T-helper 17 cell (primary cell): Measurements from ENCODE around the gene MBL2. TPM values are rescaled to one million over a fixed set of nuclear protein-coding genes. Genes with fewer than 3 reads are reported as not detected.

Source experiments
- ATAC-seq: fragments of 150-1000 bp; cut with Tn5 transposase; 2 replicates; pipeline ENCODE4 v1.10.0; 2021; ENCODE audit warnings: mild to moderate bottlenecking, moderate library complexity
- DNase-seq, 3 donors: peaks; one replicate each; pipeline versions ENCODE4 v3.0.0 to v3.0.0-alpha.2; 2020 to 2021
- H3K9me3 ChIP-seq: one replicate; pipeline ENCODE4 v1.7.0; 2013; ENCODE audit warnings: low read length, mild to moderate bottlenecking; ENCODE audit not compliant: control insufficient read depth, poor library complexity, severe bottlenecking
- H3K27ac Mint-ChIP-seq: one replicate; pipeline ENCODE4 v1.8.0; 2022; ENCODE audit warnings: mild to moderate bottlenecking, moderate library complexity, mixed read lengths
- H3K27me3 Mint-ChIP-seq: one replicate; pipeline ENCODE4 v1.8.0; 2022; ENCODE audit warnings: mixed read lengths
- H3K36me3 Mint-ChIP-seq: one replicate; pipeline ENCODE4 v1.8.0; 2022; ENCODE audit warnings: low read depth, mixed read lengths
- H3K4me1 Mint-ChIP-seq: one replicate; pipeline ENCODE4 v1.8.0; 2022; ENCODE audit warnings: mild to moderate bottlenecking, mixed read lengths
- H3K4me3 Mint-ChIP-seq: one replicate; pipeline ENCODE4 v1.8.0; 2022; ENCODE audit warnings: mild to moderate bottlenecking, moderate library complexity, mixed read lengths
- total RNA-seq, 4 donors: library from RNA in 2 of 4; stranded (reverse) in 2 of 4; gene quantifications; one replicate each; pipeline ENCODE4 v1.2.3 and lab custom pipeline; 2022 to 2026

MBL2 gene
- total RNA-seq, 2 donors from 2014 or later = not detected

DNA sequence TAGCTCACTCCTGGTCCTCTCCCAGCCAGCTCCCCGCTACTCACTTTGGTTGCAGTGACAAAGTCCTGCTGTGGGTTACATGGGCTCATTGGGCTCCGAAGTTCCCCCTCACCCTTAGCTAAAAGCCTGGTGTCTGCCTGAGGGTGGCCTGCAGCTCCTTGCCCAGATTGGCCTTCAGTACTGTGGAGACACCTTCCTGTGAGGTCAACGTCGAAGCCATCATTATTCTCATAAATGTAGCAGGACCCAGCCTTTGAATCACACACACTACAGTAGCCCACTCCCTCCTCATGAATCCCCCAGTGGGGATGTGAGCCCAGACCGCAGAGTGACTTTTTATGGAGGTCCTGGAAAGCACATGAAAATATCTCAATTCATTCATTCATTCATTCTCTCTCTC is 10.5 kb downstream of the MBL2 start:
- H3K27me3 Mint-ChIP-seq = no peaks in the 10 kb centered on the region
- H3K4me3 Mint-ChIP-seq = no peak overlapping the region
- H3K9me3 ChIP-seq = no peaks in the 10 kb centered on the region
- ATAC-seq (no peak), DNase-seq (no peak)
- no peaks in the 10 kb centered on the region for H3K4me1 Mint-ChIP-seq
- no peak overlapping the region for H3K27ac Mint-ChIP-seq
- no peaks in the 10 kb centered on the region for H3K36me3 Mint-ChIP-seq

DNA sequence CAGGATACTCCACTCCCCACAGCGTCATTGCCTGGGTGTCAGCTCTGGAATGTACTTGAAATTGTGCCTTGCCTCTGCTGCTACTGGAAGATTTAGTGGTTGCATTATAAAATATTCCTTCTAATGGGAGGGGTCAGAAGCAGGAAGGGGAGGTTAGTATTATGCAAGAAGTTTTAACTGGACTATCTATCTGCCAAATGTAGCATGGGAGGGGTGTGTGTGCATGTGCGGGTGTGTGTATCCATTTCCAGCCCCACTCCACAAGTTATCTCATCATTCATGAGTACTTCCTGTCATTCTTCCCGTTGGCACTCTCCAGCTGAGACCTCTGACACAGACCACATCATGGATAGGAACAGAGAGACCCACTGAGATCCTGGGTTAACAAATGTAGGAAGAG is 13.4 kb downstream of the MBL2 start:
- H3K9me3 ChIP-seq = no peaks in the 10 kb centered on the region
- DNase-seq (no peak), ATAC-seq (no peak)
- Mint-ChIP-seq H3K27ac (no peak overlapping the region), H3K36me3 (no peaks in the 10 kb centered on the region), H3K27me3 (no peaks in the 10 kb centered on the region), H3K4me1 (no peaks in the 10 kb centered on the region), H3K4me3 (no peak overlapping the region)

GRCh38 chr10:52758406-52758805 is 14.2 kb downstream of the MBL2 start:
- no peak for ATAC-seq
- H3K27ac Mint-ChIP-seq = no peak overlapping the region
- H3K27me3 Mint-ChIP-seq = no peaks in the 10 kb centered on the region
- H3K9me3 ChIP-seq = no peaks in the 10 kb centered on the region
- no peak overlapping the region for H3K4me3 Mint-ChIP-seq
- no peaks in the 10 kb centered on the region for H3K36me3 Mint-ChIP-seq
- no peaks in the 10 kb centered on the region for H3K4me1 Mint-ChIP-seq
- DNase-seq = no peak

GRCh38 chr10:52757773-52758172 is 14.8 kb downstream of the MBL2 start:
- Mint-ChIP-seq H3K27me3 (no peaks in the 10 kb centered on the region), H3K36me3 (no peaks in the 10 kb centered on the region), H3K4me1 (no peaks in the 10 kb centered on the region), H3K27ac (no peak overlapping the region), H3K4me3 (no peak overlapping the region)
- ATAC-seq (no peak), DNase-seq (no peak)
- H3K9me3 ChIP-seq = no peaks in the 10 kb centered on the region

- DNase-seq (no peak), ATAC-seq (no peak)
- no peak overlapping the region for H3K27ac Mint-ChIP-seq
- no peak overlapping the region for H3K4me3 Mint-ChIP-seq
- no peaks in the 10 kb centered on the region for H3K36me3 Mint-ChIP-seq
- no peaks in the 10 kb centered on the region for H3K27me3 Mint-ChIP-seq
- no peaks in the 10 kb centered on the region for H3K9me3 ChIP-seq
- no peaks in the 10 kb centered on the region for H3K4me1 Mint-ChIP-seq
These were observed 15.6 kb downstream of the MBL2 start for GRCh38 chr10:52756966-52757365.

GRCh38 chr10:52756295-52756694 is 16.3 kb downstream of the MBL2 start:
- H3K27ac Mint-ChIP-seq = no peak overlapping the region
- no peak overlapping the region for H3K4me3 Mint-ChIP-seq
- H3K9me3 ChIP-seq = no peaks in the 10 kb centered on the region
- no peaks in the 10 kb centered on the region for H3K36me3 Mint-ChIP-seq
- H3K4me1 Mint-ChIP-seq = no peaks in the 10 kb centered on the region
- H3K27me3 Mint-ChIP-seq = no peaks in the 10 kb centered on the region
- no peak for DNase-seq
- no peak for ATAC-seq

DNA sequence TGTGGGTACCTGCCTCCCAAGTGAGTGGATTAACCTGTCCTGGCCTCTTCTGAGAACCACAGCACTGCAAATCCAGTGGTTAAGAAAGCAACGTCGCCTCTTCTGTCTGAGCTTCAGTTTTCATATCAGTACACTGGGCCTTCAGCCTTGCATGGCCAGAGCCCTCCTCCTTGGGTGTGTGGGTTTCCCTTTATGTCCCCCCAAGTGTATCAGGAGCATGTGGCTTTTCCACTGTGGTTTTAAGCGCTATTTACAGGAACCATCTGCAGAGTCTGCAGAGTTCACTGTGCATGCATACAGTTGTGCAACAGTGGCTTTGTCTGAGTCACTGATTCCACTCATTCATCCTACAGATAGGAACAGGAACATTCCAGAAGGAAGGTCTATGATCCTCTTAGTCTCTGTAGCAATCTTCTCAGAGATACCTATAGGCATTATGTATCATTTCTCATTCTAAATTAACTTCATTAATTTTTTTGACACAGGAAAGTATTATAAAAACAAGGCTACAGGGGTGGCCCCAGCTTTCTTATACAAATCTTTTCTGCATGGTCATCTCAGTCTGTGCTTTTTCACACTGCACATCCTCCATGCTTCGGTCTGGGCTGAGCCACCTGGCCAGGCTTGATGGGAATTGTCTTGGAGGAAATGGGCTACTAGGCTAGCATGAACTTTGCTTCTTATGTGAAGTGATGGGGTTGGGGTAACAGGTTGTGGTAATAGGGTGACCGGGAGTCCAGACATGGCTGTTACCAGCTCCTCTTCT is 17.1 kb downstream of the MBL2 start:
- H3K9me3 ChIP-seq = no peaks in the 10 kb centered on the region
- no peaks in the 10 kb centered on the region for H3K4me1 Mint-ChIP-seq
- ATAC-seq (no peak), DNase-seq (no peak)
- H3K27ac Mint-ChIP-seq = no peak overlapping the region
- no peaks in the 10 kb centered on the region for H3K27me3 Mint-ChIP-seq
- no peaks in the 10 kb centered on the region for H3K36me3 Mint-ChIP-seq
- no peak overlapping the region for H3K4me3 Mint-ChIP-seq

GRCh38 chr10:52752801-52753445 is 19.7 kb downstream of the MBL2 start:
- Mint-ChIP-seq H3K36me3 (no peaks in the 10 kb centered on the region), H3K27ac (no peak overlapping the region), H3K4me1 (no peaks in the 10 kb centered on the region), H3K27me3 (no peaks in the 10 kb centered on the region), H3K4me3 (no peak overlapping the region)
- ATAC-seq (no peak), DNase-seq (no peak)
- no peaks in the 10 kb centered on the region for H3K9me3 ChIP-seq

- H3K9me3 ChIP-seq = no peaks in the 10 kb centered on the region
- no peaks in the 10 kb centered on the region for H3K4me1 Mint-ChIP-seq
- no peaks in the 10 kb centered on the region for H3K27me3 Mint-ChIP-seq
- H3K27ac Mint-ChIP-seq = no peak overlapping the region
- DNase-seq (no peak), ATAC-seq (no peak)
- no peak overlapping the region for H3K4me3 Mint-ChIP-seq
- H3K36me3 Mint-ChIP-seq = no peaks in the 10 kb centered on the region
These were observed 20.3 kb downstream of the MBL2 start for GRCh38 chr10:52752261-52752660.

DNA sequence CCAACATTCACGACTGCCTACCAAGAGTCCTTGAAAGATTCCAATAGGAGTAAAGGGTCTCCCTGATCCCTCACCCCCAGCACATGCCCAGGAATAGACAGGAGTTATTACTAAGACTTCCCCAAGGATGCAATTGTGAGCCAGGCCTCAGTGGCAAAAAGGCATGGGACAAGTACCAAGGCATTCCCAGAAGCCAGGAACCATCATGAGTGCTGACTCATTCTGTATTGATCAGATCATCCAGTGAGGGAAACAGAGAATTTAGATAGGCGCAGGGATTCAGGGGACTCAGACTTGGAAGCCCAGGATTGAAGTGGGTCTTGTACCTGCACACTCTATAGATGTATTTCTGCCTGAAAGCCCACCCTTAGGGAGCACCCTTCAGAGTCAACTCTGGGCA is 21.2 kb downstream of the MBL2 start:
- Mint-ChIP-seq H3K27ac (no peak overlapping the region), H3K4me3 (no peak overlapping the region), H3K4me1 (no peaks in the 10 kb centered on the region), H3K27me3 (no peaks in the 10 kb centered on the region), H3K36me3 (no peaks in the 10 kb centered on the region)
- no peak for DNase-seq
- no peaks in the 10 kb centered on the region for H3K9me3 ChIP-seq
- ATAC-seq = no peak

GRCh38 chr10:52750629-52751028 is 22.0 kb downstream of the MBL2 start:
- no peaks in the 10 kb centered on the region for H3K36me3 Mint-ChIP-seq
- DNase-seq (no peak), ATAC-seq (no peak)
- H3K4me1 Mint-ChIP-seq = no peaks in the 10 kb centered on the region
- no peaks in the 10 kb centered on the region for H3K27me3 Mint-ChIP-seq
- H3K4me3 Mint-ChIP-seq = no peak overlapping the region
- H3K27ac Mint-ChIP-seq = no peak overlapping the region
- H3K9me3 ChIP-seq = no peaks in the 10 kb centered on the region

GRCh38 chr10:52747694-52748093 is 24.9 kb downstream of the MBL2 start:
- H3K9me3 ChIP-seq = no peaks in the 10 kb centered on the region
- no peaks in the 10 kb centered on the region for H3K27me3 Mint-ChIP-seq
- H3K4me1 Mint-ChIP-seq = no peaks in the 10 kb centered on the region
- no peak for ATAC-seq
- no peak for DNase-seq
- no peaks in the 10 kb centered on the region for H3K36me3 Mint-ChIP-seq
- H3K4me3 Mint-ChIP-seq = no peak overlapping the region
- no peak overlapping the region for H3K27ac Mint-ChIP-seq

GRCh38 chr10:52746169-52746568 is 26.4 kb downstream of the MBL2 start:
- Mint-ChIP-seq H3K27ac (no peak overlapping the region), H3K36me3 (no peaks in the 10 kb centered on the region), H3K27me3 (no peaks in the 10 kb centered on the region), H3K4me3 (no peak overlapping the region), H3K4me1 (no peaks in the 10 kb centered on the region)
- no peak for DNase-seq
- no peaks in the 10 kb centered on the region for H3K9me3 ChIP-seq
- no peak for ATAC-seq
